ENCODE data around the gene FKBP1B.
"Not testable (repeated sequence)": the region's sequence is repeated elsewhere in the genome, so short reads cannot be mapped to it uniquely, and the experiment has no call there.

Gene FKBP1B

GRCh38 chr2:24022975-24023575 is 26.5 kb upstream of the FKBP1B start:
- DNase-seq: no peak

- DNase-seq: no peak
Observed at GRCh38 chr2:24024018-24024417, 25.5 kb upstream of the FKBP1B start.

- no peak for DNase-seq
Observed at GRCh38 chr2:24024996-24025663, 24.4 kb upstream of the FKBP1B start.

GRCh38 chr2:24026233-24026632 is 23.3 kb upstream of the FKBP1B start:
- no peak for DNase-seq

- no peak for DNase-seq
Observed at GRCh38 chr2:24038786-24039499, 10.6 kb upstream of the FKBP1B start.

- no peak for DNase-seq
Observed at GRCh38 chr2:24040511-24040910, 9.0 kb upstream of the FKBP1B start.

- DNase-seq: not testable (repeated sequence)
Observed at GRCh38 chr2:24043133-24043532, 6.4 kb upstream of the FKBP1B start.

- no peak for DNase-seq
Observed at GRCh38 chr2:24045511-24046508, 3.7 kb upstream of the FKBP1B start.

GRCh38 chr2:24046599-24046929 is 3.0 kb upstream of the FKBP1B start:
- DNase-seq: no peak

GRCh38 chr2:24046930-24047702 is 2.4 kb upstream of the FKBP1B start, which contains the start of gene WDCP:
Gene WDCP, minus strand, starts transcription at chr2:24047391. Its CDS starts 7,897 bp downstream, at chr2:24039494.
- DNase-seq: peak; percentile 82 to 99 (median 92)

GRCh38 chr2:24047703-24048033 is 1.9 kb upstream of the FKBP1B start:
- DNase-seq: no peak

GRCh38 chr2:24048769-24049484 is 614 bp upstream of the FKBP1B start:
- DNase-seq: peak in 1 of 5 experiments; percentile 22

- DNase-seq: peak in 1 of 5 experiments; percentile 6
Observed at GRCh38 chr2:24050041-24050979, 769 bp downstream of the FKBP1B start.

GRCh38 chr2:24051833-24052232 is 2.3 kb downstream of the FKBP1B start:
- DNase-seq: no peak

GRCh38 chr2:24052951-24053350 is 3.4 kb downstream of the FKBP1B start:
- no peak for DNase-seq

- no peak for DNase-seq
Observed at GRCh38 chr2:24054366-24055010, 4.9 kb downstream of the FKBP1B start.

- DNase-seq: no peak
Observed at GRCh38 chr2:24055750-24056149, 6.2 kb downstream of the FKBP1B start.

GRCh38 chr2:24058564-24059271 is 9.2 kb downstream of the FKBP1B start:
- no peak for DNase-seq

- no peak for DNase-seq
Observed at GRCh38 chr2:24065341-24065740, 15.8 kb downstream of the FKBP1B start.

All from T-helper 2 cell (primary cell).